ENCODE data around the gene TTC21A. TPM values are rescaled to one million over a fixed set of nuclear protein-coding genes. Genes with fewer than 3 reads are reported as not detected.

TTC21A gene
- total RNA-seq, 6 experiments from 2014 or later, result 1.4 to 3.5 (median 2.5) TPM

GRCh38 chr3:39180183-39180545 lies 72.7 kb downstream of the TTC21A start:
- WGBS (ENCODE audit: insufficient coverage, low coverage, low lambda C conversion rate, missing lambda C conversion rate), result 52% methylated on average over 3 of the region's 3 CpGs
- Histone ChIP-seq H3K4me1 (peaks cover 0 to 42% (median 11%) of the 10 kb centered on the region in 4 donors), H3K27ac (peak overlapping the region; percentile 17 to 98 (median 55)), H3K36me3 (no peaks in the 10 kb centered on the region), H3K9me3 (no peaks in the 10 kb centered on the region), H3K27me3 (no peaks in the 10 kb centered on the region), H3K4me3 (peak overlapping the region in 2 of 3 donors; percentile 17 to 47)
- ATAC-seq (no peak), DNase-seq (no peak)
- intact Hi-C loops (cut with DNase I), result loop anchor here in 1 of 2 donors (10.0 kb wide), 1 partner anchor 105 kb away; the partner anchor contains the start of gene CX3CR1
- TF ChIP-seq POLR2A (IDR thresholded peaks at IDR 0.05) (no peak), CTCF (IDR thresholded peaks at IDR 0.05) (no peak)

GRCh38 chr3:39180546-39181346 lies 73.3 kb downstream of the TTC21A start:
- intact Hi-C loops (cut with DNase I), result loop anchor here in 1 of 2 donors (10.0 kb wide), 1 partner anchor 104 kb away; the partner anchor contains the start of gene CX3CR1
- Histone ChIP-seq H3K27me3 (no peaks in the 10 kb centered on the region), H3K9me3 (no peaks in the 10 kb centered on the region), H3K27ac (peak overlapping the region; percentile 44 to 98 (median 57)), H3K36me3 (no peaks in the 10 kb centered on the region), H3K4me1 (peaks cover 0 to 42% (median 11%) of the 10 kb centered on the region in 4 donors), H3K4me3 (peak overlapping the region; percentile 9 to 47 (median 17))
- ATAC-seq (peak; percentile 71 to 83 (median 81)), DNase-seq (peak; percentile 96 to 97 (median 97))
- peak; percentile 68 for TF ChIP-seq POLR2A (IDR thresholded peaks at IDR 0.05)
- peak in 3 of 4 donors; percentile 14 to 30 (median 19) for TF ChIP-seq CTCF (IDR thresholded peaks at IDR 0.05)
- 24% methylated on average over 8 of the region's 64 CpGs for WGBS (ENCODE audit: insufficient coverage, low coverage, low lambda C conversion rate, missing lambda C conversion rate)

GRCh38 chr3:39181408-39182335 lies 74.2 kb downstream of the TTC21A start:
- Histone ChIP-seq H3K27me3 (no peaks in the 10 kb centered on the region), H3K9me3 (no peaks in the 10 kb centered on the region), H3K4me3 (no peak overlapping the region), H3K4me1 (peaks cover 0 to 38% (median 11%) of the 10 kb centered on the region in 4 donors), H3K36me3 (no peaks in the 10 kb centered on the region), H3K27ac (peak overlapping the region; percentile 44 to 58 (median 57))
- intact Hi-C loops (cut with DNase I), result loop anchor here in 1 of 2 donors (10.0 kb wide), 1 partner anchor 103 kb away; the partner anchor contains the start of gene CX3CR1
- ATAC-seq (no peak), DNase-seq (no peak)
- TF ChIP-seq POLR2A (IDR thresholded peaks at IDR 0.05), result no peak
- TF ChIP-seq CTCF (IDR thresholded peaks at IDR 0.05), result no peak
- WGBS (ENCODE audit: insufficient coverage, low coverage, low lambda C conversion rate, missing lambda C conversion rate), result 74% methylated on average over 7 of the region's 7 CpGs
